Spleen (tissue), 11 donors: ENCODE results near the gene TMEM179. TPM values are rescaled to one million over a fixed set of nuclear protein-coding genes. Genes with fewer than 3 reads are reported as not detected.
A peak's percentile ranks its signal among the peaks of the same experiment; 100 is the strongest.

Experiments used
- DNase-seq: peaks from one replicate; pipeline ENCODE4 v3.0.0-alpha.2; 2020
- H3K27ac ChIP-seq, 8 donors: fragments of 200-600 bp; sonication (generic) in 7 of 8; 1 replicate in 4 of 8; 2 replicates in 4 of 8; pipeline versions ENCODE4 v1.5.0 to v1.8.0; 2016 to 2021; ENCODE audit warnings: inconsistent platforms in 4 of 8, mild to moderate bottlenecking in 4 of 8, moderate library complexity in 1 of 8
- H3K27me3 ChIP-seq, 7 donors: fragments of 200-600 bp; sonication (generic) in 6 of 7; replicated peaks in 1 of 7; 1 replicate in 4 of 7; 2 replicates in 3 of 7; pipeline versions ENCODE4 v1.5.0 to v1.8.0; 2016 to 2021; ENCODE audit warnings: inconsistent platforms in 3 of 7, mild to moderate bottlenecking in 1 of 7
- H3K36me3 ChIP-seq, 6 donors: fragments of 200-600 bp; sonication (generic) in 5 of 6; 1 replicate in 4 of 6; 2 replicates in 2 of 6; pipeline versions ENCODE4 v1.5.0 to v1.8.0; 2016 to 2021; ENCODE audit warnings: inconsistent platforms in 2 of 6
- H3K4me1 ChIP-seq, 6 donors: fragments of 200-600 bp; sonication (generic) in 5 of 6; 1 replicate in 3 of 6; 2 replicates in 3 of 6; pipeline versions ENCODE4 v1.5.0 to v1.8.0; 2016 to 2021; ENCODE audit warnings: inconsistent platforms in 3 of 6
- H3K4me3 ChIP-seq, 8 donors: fragments of 200-600 bp; sonication (generic) in 7 of 8; 1 replicate in 4 of 8; 2 replicates in 4 of 8; pipeline versions ENCODE4 v1.5.0 to v1.8.0; 2016 to 2021; ENCODE audit warnings: inconsistent platforms in 4 of 8, mild to moderate bottlenecking in 4 of 8, moderate library complexity in 2 of 8
- H3K9me3 ChIP-seq, 8 donors: fragments of 200-600 bp; sonication (generic) in 7 of 8; 1 replicate in 4 of 8; 2 replicates in 4 of 8; pipeline versions ENCODE4 v1.5.0 to v1.8.0; 2016 to 2021; ENCODE audit warnings: inconsistent platforms in 4 of 8
- POLR2A ChIP-seq, 3 donors: fragments of 450-650 bp; IDR thresholded peaks; one replicate each; pipeline ENCODE4 v1.5.1; 2017; ENCODE audit warnings: antibody characterized with exemption in 3 of 3, mild to moderate bottlenecking in 1 of 3
- POLR2AphosphoS5 ChIP-seq, 3 donors: sonication (generic); formaldehyde crosslinking; IDR thresholded peaks; one replicate each; pipeline ENCODE4 v1.5.1; 2017; ENCODE audit warnings: antibody characterized with exemption in 3 of 3
- WGBS, 5 donors: extraction: QIAGEN DNeasy Blood & Tissue Kit in 3 of 5; methylation state at CpG; one replicate each; pipeline versions ENCODE4 v1.1.5 to v1.1.7; 2013 to 2018; 5-methylcytosine and 5-hydroxymethylcytosine counted together
- intact Hi-C: fragments of 100-400 bp; cut with DNase I; formaldehyde crosslinking; loops from one replicate; pipeline ENCODE4 v1.15.0; 2023; ENCODE audit warnings: low total_unique reads
- polyA plus RNA-seq, 3 donors: library from polyadenylated mRNA; stranded (reverse); fragments of 200-250 nt; gene quantifications; one replicate each; pipeline ENCODE4 v1.2.1, GENCODE V29; 2013
- total RNA-seq, 7 donors: library from RNA; depleted of rRNA in 3 of 7; stranded (reverse); fragments of >200 nt in 3 of 7; fragmentation: NEBNext Ultra II Directional in 4 of 7; extraction: Animal tissue kit (Norgen Biotek cat#: 25700) in 4 of 7; gene quantifications; one replicate each; pipeline versions ENCODE4 v1.1.0 to v1.2.1, GENCODE V29; 2016 to 2021
- TF ChIP-seq, protein P1 (sequence below), 11 experiments: fragments of 200-600 bp in 7 of 11; fragments of 450-650 bp in 4 of 11; sonication (generic) in 4 of 11; IDR thresholded peaks in 8 of 11; conservative IDR thresholded peaks in 3 of 11; 1 replicate in 7 of 11; 2 replicates in 4 of 11; pipeline versions ENCODE4 v1.4.0 to v1.8.0; 2016 to 2021; ENCODE audit warnings: antibody characterized with exemption in 11 of 11, inconsistent platforms in 4 of 11, mild to moderate bottlenecking in 1 of 11
- donor health status: healthy with polysubstance abuse.
- donor health status: DM: no; HTN: no; CAD: no; lungs with moderate emphysema.
- donor health status: DM: no; HTN: no; CAD: no.
- donor health status: Bipolar disorder and iron deficiency.
- donor health status: healthy.
- donor health status: DM: no; HTN: no; CAD: no.
- donor health status: DM: yes; HTN: yes; CAD: no.

Gene TMEM179
- total and polyA plus RNA-seq, 10 donors, result 0.08 TPM; not detected in 9

DNA sequence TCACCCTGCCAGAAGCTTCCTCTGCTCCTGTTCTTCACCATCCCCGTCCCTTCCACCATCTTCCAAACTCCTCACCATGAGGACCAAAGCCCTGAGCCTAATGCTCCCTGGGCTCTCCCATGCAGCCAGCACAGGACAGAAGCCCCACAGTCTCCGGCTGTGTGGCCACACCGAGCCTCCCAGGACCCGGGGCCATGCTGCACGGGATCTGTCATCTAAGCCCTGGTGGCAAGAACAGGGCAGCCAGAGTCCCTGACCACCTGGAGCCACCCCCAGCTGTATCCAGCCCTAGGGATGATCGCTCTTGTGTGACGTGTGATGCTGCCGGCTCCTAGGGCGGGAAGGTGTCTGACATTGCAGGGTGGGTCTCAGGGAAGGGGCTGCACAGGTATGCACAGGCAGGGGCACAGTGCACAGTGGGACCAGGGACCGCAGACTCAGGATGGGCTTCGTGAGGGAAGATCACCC is 8.1 kb downstream of the TMEM179 start:
- no peaks in the 10 kb centered on the region for H3K9me3 ChIP-seq
- intact Hi-C loops, result no loop called here
- no peak overlapping the region for H3K4me3 ChIP-seq
- DNase-seq, result peak; percentile 58
- H3K4me1 ChIP-seq, result no peaks in the 10 kb centered on the region
- no peaks in the 10 kb centered on the region for H3K36me3 ChIP-seq
- peaks cover 0 to 78% (median 8%) of the 10 kb centered on the region in 7 donors for H3K27me3 ChIP-seq
- TF ChIP-seq, protein P1, sequence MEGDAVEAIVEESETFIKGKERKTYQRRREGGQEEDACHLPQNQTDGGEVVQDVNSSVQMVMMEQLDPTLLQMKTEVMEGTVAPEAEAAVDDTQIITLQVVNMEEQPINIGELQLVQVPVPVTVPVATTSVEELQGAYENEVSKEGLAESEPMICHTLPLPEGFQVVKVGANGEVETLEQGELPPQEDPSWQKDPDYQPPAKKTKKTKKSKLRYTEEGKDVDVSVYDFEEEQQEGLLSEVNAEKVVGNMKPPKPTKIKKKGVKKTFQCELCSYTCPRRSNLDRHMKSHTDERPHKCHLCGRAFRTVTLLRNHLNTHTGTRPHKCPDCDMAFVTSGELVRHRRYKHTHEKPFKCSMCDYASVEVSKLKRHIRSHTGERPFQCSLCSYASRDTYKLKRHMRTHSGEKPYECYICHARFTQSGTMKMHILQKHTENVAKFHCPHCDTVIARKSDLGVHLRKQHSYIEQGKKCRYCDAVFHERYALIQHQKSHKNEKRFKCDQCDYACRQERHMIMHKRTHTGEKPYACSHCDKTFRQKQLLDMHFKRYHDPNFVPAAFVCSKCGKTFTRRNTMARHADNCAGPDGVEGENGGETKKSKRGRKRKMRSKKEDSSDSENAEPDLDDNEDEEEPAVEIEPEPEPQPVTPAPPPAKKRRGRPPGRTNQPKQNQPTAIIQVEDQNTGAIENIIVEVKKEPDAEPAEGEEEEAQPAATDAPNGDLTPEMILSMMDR (IDR thresholded peaks at IDR 0.05 in 8 of 11, conservative IDR thresholded peaks at IDR 0.05 in 3 of 11), result no peak
- TF ChIP-seq POLR2AphosphoS5 (IDR thresholded peaks at IDR 0.05), result no peak
- TF ChIP-seq POLR2A (IDR thresholded peaks at IDR 0.05), result no peak
- 79 to 91% (median 83%) methylated on average over 5 to 11 of the region's 11 CpGs for WGBS, 5 donors
- no peak overlapping the region for H3K27ac ChIP-seq

- H3K27ac ChIP-seq, result no peak overlapping the region
- TF ChIP-seq, protein P1 (IDR thresholded peaks at IDR 0.05 in 8 of 11, conservative IDR thresholded peaks at IDR 0.05 in 3 of 11), result no peak
- TF ChIP-seq POLR2A (IDR thresholded peaks at IDR 0.05) (no peak), POLR2AphosphoS5 (IDR thresholded peaks at IDR 0.05) (no peak)
Measured at GRCh38 chr14:104595911-104596450, 8.6 kb downstream of the TMEM179 start.

GRCh38 chr14:104595116-104595675 is 9.4 kb downstream of the TMEM179 start:
- DNase-seq, result peak; percentile 47
- intact Hi-C loops, result no loop called here
- TF ChIP-seq POLR2AphosphoS5 (IDR thresholded peaks at IDR 0.05) (no peak), POLR2A (IDR thresholded peaks at IDR 0.05) (no peak)
- TF ChIP-seq, protein P1 (IDR thresholded peaks at IDR 0.05 in 8 of 11, conservative IDR thresholded peaks at IDR 0.05 in 3 of 11), result no peak
- Histone ChIP-seq H3K27me3 (peaks cover 0 to 73% (median 8%) of the 10 kb centered on the region in 7 donors), H3K9me3 (no peaks in the 10 kb centered on the region), H3K4me3 (no peak overlapping the region), H3K27ac (no peak overlapping the region), H3K36me3 (no peaks in the 10 kb centered on the region), H3K4me1 (no peaks in the 10 kb centered on the region)
- 77 to 86% (median 84%) methylated on average over 8 to 14 of the region's 14 CpGs for WGBS, 5 donors

More at GRCh38 chr14:104595911-104596450, 8.6 kb downstream of the TMEM179 start:
- no peaks in the 10 kb centered on the region for H3K36me3 ChIP-seq
- H3K4me1 ChIP-seq, result no peaks in the 10 kb centered on the region
- no peaks in the 10 kb centered on the region for H3K9me3 ChIP-seq
- peaks cover 0 to 78% (median 8%) of the 10 kb centered on the region in 7 donors for H3K27me3 ChIP-seq
- H3K4me3 ChIP-seq, result no peak overlapping the region
- peak; percentile 42 for DNase-seq
- 67 to 79% (median 74%) methylated on average over 4 to 6 of the region's 6 CpGs for WGBS, 5 donors
- intact Hi-C loops, result no loop called here

DNA sequence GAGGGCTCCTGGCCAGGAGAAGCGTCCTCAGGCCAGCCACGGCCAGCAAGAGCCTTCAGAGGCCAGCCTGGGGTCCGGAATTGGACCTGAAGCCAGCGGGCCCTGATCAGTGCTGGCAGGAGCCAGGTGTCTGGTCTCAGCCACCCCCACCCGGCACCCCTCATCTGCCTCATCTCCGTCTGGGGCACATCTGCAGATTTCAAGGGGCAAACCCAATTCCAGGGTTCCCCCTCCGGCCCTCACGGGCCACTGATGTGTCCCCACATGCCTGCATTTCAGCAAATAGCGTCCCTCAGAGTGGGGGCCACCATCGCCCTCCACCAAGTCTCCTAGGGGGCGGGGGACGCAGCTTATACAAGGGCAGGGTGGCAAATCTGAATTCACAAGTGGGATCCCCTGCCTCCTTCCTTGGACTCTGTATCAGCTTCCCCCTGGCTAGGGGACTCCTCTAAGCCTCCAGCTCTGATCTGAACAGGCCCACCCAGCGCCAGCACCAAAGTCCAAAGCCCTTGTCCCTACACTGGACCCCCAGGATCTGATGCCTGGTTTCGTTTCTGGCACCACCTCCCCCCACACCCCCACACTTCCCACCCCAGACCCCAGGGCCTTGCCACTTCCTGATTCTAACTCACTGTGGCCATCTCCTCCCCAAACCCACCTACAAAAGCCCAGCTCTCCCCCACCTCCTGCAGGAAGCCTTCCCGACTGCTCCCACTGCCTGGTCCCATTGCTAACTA is 10.1 kb downstream of the TMEM179 start:
- Histone ChIP-seq H3K27ac (no peak overlapping the region), H3K9me3 (no peaks in the 10 kb centered on the region), H3K4me3 (no peak overlapping the region), H3K27me3 (peaks cover 0 to 71% (median 8%) of the 10 kb centered on the region in 7 donors), H3K36me3 (no peaks in the 10 kb centered on the region), H3K4me1 (no peaks in the 10 kb centered on the region)
- TF ChIP-seq POLR2A (IDR thresholded peaks at IDR 0.05) (no peak), POLR2AphosphoS5 (IDR thresholded peaks at IDR 0.05) (no peak)
- TF ChIP-seq, protein P1 (IDR thresholded peaks at IDR 0.05 in 8 of 11, conservative IDR thresholded peaks at IDR 0.05 in 3 of 11), result no peak
- DNase-seq, result no peak
- intact Hi-C loops, result no loop called here
- WGBS, 5 donors, result 69 to 79% (median 76%) methylated on average over 9 to 15 of the region's 15 CpGs
